HG02884 (cell line): ENCODE results near the gene GOLGA6L7.
"Not testable (repeated sequence)": the region's sequence is repeated elsewhere in the genome, so short reads cannot be mapped to it uniquely, and the experiment has no call there.

Experiments
- ATAC-seq: cut with Tn5 transposase; IDR thresholded peaks from one replicate; pipeline ENCODE4 v1.9.1; 2021; ENCODE audit warnings: mild to moderate bottlenecking, moderate library complexity; ENCODE audit not compliant: unreplicated experiment

GOLGA6L7 gene

DNA sequence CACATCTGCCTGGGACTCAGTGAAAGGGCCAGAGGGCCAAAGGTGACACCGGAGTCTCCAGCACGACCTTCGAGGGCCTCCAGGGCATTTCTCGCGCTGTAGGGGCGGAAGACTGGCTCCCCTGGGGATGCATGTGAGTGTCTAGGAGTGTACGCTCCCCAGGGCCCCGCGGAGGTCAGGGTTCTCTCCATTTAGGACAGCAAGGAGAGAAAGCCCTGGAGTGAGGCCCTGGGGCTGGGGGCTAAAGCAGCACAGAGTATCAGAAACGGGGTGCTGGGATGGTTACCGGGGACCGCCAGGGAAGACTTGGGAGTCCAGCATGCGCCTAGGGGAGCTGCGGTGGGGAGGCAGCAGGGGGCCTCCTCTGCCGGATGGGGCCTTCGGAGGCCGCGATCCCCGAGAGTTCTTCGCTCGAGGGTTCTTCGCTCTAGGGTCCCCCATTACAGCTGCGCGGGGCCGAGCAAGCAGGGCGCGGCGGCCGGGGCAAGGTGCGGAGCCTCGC lies 36.7 kb upstream of the GOLGA6L7 start:
- no peak for ATAC-seq

GRCh38 chr15:28884151-28884940 lies 35.9 kb upstream of the GOLGA6L7 start:
- ATAC-seq = no peak

- no peak for ATAC-seq
These were observed 33.2 kb upstream of the GOLGA6L7 start for GRCh38 chr15:28881600-28881999.

- no peak for ATAC-seq
These were observed 32.7 kb upstream of the GOLGA6L7 start for GRCh38 chr15:28881170-28881569.

DNA sequence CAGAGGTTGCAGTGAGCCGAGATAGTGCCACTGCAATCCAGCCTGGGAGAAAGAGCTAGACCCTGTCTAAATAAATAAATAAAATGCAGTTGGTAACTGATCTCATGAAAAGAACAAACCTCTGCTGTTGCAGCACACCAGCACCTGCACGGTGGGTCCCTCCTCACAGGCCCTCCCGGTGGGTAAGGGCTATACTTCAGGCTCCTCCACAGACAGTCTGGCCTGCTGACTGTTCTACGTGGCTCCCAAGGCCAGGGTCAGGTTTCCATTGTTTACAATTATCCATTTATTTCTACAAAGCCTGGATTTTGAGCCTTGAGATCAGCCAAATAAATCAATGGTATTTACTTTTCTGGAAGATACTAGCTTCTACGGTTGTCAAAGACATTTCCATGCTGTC lies 32.2 kb upstream of the GOLGA6L7 start:
- ATAC-seq = no peak

DNA sequence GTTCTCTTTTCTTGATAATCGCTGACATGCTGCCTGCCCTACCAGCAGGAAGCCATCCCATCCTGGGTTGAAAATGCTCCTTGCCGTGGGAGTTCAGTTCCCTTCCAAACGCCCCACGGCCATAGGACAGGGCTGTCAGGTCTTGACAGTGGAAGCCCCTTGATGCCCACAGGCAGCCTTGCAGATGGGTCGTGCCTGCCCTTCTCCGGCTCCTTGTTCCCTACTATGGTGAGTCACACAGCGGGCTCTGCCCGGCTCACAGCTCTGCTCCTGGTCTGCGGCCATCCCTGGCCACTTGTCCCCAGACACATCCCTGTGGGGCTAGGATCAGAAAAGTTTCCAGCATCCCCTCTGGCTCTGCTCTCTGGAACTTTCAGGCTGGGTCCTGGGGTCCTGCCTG lies 31.1 kb upstream of the GOLGA6L7 start:
- no peak for ATAC-seq

GRCh38 chr15:28878209-28878608 lies 29.8 kb upstream of the GOLGA6L7 start:
- no peak for ATAC-seq

DNA sequence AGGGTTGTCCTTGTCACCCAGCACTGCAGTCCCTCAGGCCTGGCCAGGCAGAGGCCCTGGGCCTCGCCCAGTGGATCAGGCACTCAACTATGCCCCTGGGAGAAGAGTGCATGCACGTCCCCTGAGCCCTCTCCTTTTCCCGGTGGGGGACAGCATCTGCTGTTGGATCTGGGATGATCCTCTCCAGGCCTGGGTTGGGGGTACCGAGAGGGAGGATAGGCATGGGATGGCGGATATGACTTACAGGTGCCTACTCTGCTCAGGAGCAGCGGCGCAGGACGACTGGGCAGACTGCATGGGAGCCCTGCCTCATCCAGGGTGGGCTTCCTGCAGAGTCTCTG lies 28.4 kb upstream of the GOLGA6L7 start:
- ATAC-seq = no peak

DNA sequence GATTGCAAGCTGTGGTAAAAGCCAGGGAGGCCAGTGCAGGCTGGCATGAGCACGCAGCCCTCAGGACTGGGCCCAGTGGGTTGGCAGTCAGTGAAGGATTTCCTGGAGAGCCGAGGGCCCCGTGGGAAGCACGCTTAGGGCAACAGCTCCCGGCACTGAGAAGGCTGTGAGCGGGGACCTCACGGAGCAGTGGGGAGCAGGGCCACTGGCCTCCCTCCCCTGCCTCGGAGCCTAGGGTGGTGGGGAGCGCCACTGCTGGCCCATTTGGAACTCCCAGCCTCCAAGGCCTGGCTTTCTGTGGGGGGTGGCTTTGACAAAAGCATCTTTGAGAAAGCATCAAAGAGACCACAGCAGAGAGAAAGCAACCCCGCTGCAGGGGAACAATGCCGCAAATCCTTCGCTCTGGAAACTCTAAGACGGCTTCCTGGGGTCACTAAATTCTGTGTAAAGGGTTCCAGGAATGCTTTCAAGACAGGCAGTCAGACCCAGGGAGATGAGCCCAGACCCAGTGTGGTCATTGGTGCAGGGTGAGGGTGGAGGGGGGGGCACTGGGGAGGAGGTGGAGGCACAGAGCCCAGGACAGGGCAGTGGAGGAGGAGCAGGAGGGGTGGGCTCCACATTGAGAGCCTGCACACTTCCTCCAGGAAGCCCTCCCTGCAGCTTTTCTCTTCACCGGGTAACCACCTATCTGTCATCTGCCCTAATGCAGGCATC lies 27.8 kb upstream of the GOLGA6L7 start:
- ATAC-seq = no peak

GRCh38 chr15:28875461-28876000 lies 27.1 kb upstream of the GOLGA6L7 start:
- ATAC-seq = no peak

- ATAC-seq = no peak
These were observed 25.2 kb upstream of the GOLGA6L7 start for GRCh38 chr15:28873585-28874190.

- no peak for ATAC-seq
These were observed 24.6 kb upstream of the GOLGA6L7 start for GRCh38 chr15:28873006-28873405.

GRCh38 chr15:28871168-28871567 lies 22.7 kb upstream of the GOLGA6L7 start:
- no peak for ATAC-seq

GRCh38 chr15:28868744-28869345 lies 20.4 kb upstream of the GOLGA6L7 start:
- no peak for ATAC-seq

DNA sequence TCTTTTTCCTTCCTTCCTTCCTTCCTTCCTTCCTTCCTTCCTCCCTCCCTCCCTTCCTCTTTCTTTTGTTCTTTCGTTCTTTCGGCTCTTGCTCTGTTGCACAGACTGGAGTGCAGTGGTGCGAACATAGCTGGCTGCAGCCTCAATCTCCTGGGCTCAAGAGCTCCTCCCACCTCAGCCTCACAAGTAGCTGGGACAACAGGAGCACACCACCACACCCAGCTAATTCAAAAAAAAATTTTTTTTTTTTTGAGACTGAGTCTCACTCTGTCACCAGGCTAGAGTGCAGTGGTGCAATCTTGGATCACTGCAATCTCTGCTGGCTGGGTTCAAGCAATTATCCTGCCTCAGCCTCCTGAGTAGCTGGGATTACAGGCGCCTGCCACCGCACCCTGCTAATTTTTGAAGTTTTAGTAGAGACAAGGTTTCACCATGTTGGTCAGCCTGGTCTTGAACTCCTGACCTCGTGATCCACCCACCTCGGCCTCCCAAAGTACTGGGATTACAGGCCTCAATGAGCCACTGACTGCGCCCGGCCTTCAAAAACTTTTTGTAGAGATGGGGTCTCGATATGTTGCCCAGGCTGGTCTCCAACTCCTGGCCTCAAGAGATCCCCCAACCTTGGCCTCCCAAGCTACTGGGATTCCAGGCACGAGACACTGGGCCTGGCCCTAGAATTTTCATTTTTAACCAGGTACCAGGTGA lies 13.3 kb upstream of the GOLGA6L7 start:
- not testable (repeated sequence) for ATAC-seq

DNA sequence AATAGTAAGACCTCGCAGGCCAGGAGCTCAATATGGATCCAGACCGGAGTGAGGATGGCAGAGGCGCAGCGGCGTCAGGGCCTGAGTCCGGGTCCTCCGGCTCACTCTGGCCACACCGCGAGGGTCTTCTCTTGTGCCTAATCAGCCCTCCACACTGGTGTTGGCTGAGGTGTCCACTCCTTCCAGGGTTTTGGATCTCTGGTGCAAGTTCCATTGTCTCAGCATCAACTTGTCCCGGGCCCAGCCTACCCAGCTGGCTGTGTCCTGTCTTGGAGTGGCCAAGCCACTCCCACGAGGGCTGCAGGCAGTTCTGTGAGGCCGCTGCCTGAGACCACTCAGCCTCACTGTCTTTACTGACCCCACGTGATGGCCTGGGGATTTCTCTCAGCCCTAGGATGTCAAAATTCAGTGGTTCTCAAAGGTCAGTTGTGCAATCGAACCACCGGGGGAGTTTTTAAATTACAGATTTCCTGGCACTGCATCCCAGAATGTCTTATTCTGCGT lies 12.6 kb upstream of the GOLGA6L7 start:
- ATAC-seq = no peak

DNA sequence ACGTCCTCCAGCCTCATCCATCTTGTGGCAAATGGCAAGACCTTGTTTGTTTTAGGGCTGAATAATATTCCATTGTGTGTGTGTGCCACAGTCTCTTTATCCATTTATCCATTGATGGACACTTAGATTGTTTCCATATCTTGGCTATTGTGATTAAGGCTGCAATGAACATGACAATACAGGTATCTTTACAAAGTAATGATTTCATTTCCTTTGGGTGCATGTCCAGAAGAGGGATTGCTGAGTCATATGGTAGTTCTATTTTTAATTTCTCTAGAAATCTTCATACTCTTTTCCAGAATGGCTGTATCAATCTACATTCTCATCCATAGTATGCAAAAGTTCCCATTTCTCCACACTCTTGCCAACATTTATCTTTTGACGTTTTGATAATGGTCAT lies 6.1 kb upstream of the GOLGA6L7 start:
- not testable (repeated sequence) for ATAC-seq

DNA sequence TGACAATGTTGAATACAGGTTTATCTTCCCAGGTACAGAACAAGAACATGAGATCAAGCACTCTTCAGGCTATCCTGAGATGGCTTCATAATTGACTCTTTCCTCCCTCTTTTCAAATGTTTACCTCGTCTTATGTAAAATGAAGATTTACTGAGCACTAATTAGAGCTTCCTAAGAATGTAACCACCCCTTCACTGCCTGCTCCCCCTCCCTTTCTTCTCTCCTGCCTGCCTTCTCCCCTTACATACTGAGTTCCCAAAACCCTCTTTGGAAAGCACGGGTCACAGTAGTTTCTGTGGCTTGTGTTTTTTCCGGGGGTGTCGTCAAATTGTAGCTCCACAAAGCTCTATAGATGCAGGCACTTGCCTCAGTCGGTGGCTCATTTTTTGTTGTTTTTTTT lies 5.2 kb upstream of the GOLGA6L7 start:
- not testable (repeated sequence) for ATAC-seq

DNA sequence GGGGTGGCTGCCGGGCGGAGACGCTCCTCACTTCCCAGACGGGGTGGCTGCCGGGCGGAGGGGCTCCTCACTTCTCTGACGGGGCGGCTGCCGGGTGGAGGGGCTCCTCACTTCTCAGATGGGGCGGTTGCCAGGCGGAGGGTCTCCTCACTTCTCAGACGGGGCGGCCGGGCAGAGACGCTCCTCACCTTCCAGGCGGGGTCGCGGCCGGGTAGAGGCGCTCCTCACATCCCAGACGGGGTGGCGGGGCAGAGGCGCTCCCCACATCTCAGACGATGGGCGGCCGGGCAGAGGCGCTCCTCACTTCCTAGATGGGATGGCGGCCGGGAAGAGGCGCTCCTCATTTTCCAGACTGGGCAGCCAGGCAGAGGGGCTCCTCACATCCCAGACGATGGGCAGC lies 1.3 kb upstream of the GOLGA6L7 start:
- ATAC-seq = not testable (repeated sequence)

GRCh38 chr15:28849271-28849670 lies 827 bp upstream of the GOLGA6L7 start:
- not testable (repeated sequence) for ATAC-seq
